Measurements from ENCODE around the gene ADPRS.

The ADPRS gene

GRCh38 chr1:36088577-36089392 lies at the start of gene ADPRS:
Gene ADPRS (plus strand): TSS chr1:36088892. CDS start chr1:36088905, 13 bp downstream.
- DNase-seq (ENCODE audit: low read depth in 1 of 2, low spot score in 1 of 2): peak; percentile 84 to 87

- no peak for DNase-seq (ENCODE audit: low read depth in 1 of 2, low spot score in 1 of 2)
Observed at GRCh38 chr1:36040238-36040637, 48.5 kb upstream of the ADPRS start.

- no peak for DNase-seq (ENCODE audit: low read depth in 1 of 2, low spot score in 1 of 2)
Observed at GRCh38 chr1:36051821-36052220, 36.9 kb upstream of the ADPRS start.

GRCh38 chr1:36053978-36054377 lies 34.7 kb upstream of the ADPRS start:
- no peak for DNase-seq (ENCODE audit: low read depth in 1 of 2, low spot score in 1 of 2)

GRCh38 chr1:36055706-36056105 lies 33.0 kb upstream of the ADPRS start:
- DNase-seq (ENCODE audit: low read depth in 1 of 2, low spot score in 1 of 2): no peak

- DNase-seq (ENCODE audit: low read depth in 1 of 2, low spot score in 1 of 2): no peak
Observed at GRCh38 chr1:36062315-36062714, 26.4 kb upstream of the ADPRS start.

GRCh38 chr1:36067871-36068270 lies 20.8 kb upstream of the ADPRS start:
- DNase-seq (ENCODE audit: low read depth in 1 of 2, low spot score in 1 of 2): no peak

GRCh38 chr1:36068866-36069265 lies 19.8 kb upstream of the ADPRS start:
- DNase-seq (ENCODE audit: low read depth in 1 of 2, low spot score in 1 of 2): no peak

- DNase-seq (ENCODE audit: low read depth in 1 of 2, low spot score in 1 of 2): no peak
Observed at GRCh38 chr1:36070349-36070748, 18.3 kb upstream of the ADPRS start.

GRCh38 chr1:36076979-36077573 lies 11.6 kb upstream of the ADPRS start:
- DNase-seq (ENCODE audit: low read depth in 1 of 2, low spot score in 1 of 2): no peak

- no peak for DNase-seq (ENCODE audit: low read depth in 1 of 2, low spot score in 1 of 2)
Observed at GRCh38 chr1:36080236-36080635, 8.5 kb upstream of the ADPRS start.

- DNase-seq (ENCODE audit: low read depth in 1 of 2, low spot score in 1 of 2): no peak
Observed at GRCh38 chr1:36080801-36081200, 7.9 kb upstream of the ADPRS start.

- DNase-seq (ENCODE audit: low read depth in 1 of 2, low spot score in 1 of 2): no peak
Observed at GRCh38 chr1:36081926-36082485, 6.7 kb upstream of the ADPRS start.

GRCh38 chr1:36083219-36083618 lies 5.5 kb upstream of the ADPRS start:
- DNase-seq (ENCODE audit: low read depth in 1 of 2, low spot score in 1 of 2): no peak

GRCh38 chr1:36083635-36084496 lies 4.8 kb upstream of the ADPRS start, which contains the start of gene TEKT2:
Gene TEKT2 (plus strand): TSS chr1:36084094. CDS start chr1:36084922, 828 bp downstream.
- no peak for DNase-seq (ENCODE audit: low read depth in 1 of 2, low spot score in 1 of 2)

- DNase-seq (ENCODE audit: low read depth in 1 of 2, low spot score in 1 of 2): no peak
Observed at GRCh38 chr1:36084497-36085115, 4.1 kb upstream of the ADPRS start.

GRCh38 chr1:36085126-36085525 lies 3.6 kb upstream of the ADPRS start:
- DNase-seq (ENCODE audit: low read depth in 1 of 2, low spot score in 1 of 2): no peak

- no peak for DNase-seq (ENCODE audit: low read depth in 1 of 2, low spot score in 1 of 2)
Observed at GRCh38 chr1:36085686-36086526, 2.8 kb upstream of the ADPRS start.

GRCh38 chr1:36086529-36087232 lies 2.0 kb upstream of the ADPRS start:
- no peak for DNase-seq (ENCODE audit: low read depth in 1 of 2, low spot score in 1 of 2)

Measured in activated CD4-positive, alpha-beta T cell treated with anti-CD3 and anti-CD28 coated beads, Interleukin-2, amount 50 U/mL, for 24 hours (primary cell).